Stimulated activated effector memory CD8-positive, alpha-beta T cell treated with anti-CD3 and anti-CD28 coated beads, Interleukin-12 subunit alpha, Interleukin-12 subunit beta, amount 100 ng/mL, for 72 hours (primary cell): Measurements from ENCODE around the gene CTAGE6.
A peak's percentile ranks its signal among the peaks of the same experiment; 100 is the strongest.
"Not testable (repeated sequence)": the region's sequence is repeated elsewhere in the genome, so short reads cannot be mapped to it uniquely, and the experiment has no call there.

Experiments used
- ATAC-seq: fragments of 150-1000 bp; cut with Tn5 transposase; 2 replicates; pipeline ENCODE4 v1.10.0; 2021
- DNase-seq, 2 donors: peaks; one replicate each; pipeline ENCODE4 v3.0.0; 2021 to 2022; ENCODE audit warnings: low spot score in 2 of 2
- H3K27ac Mint-ChIP-seq: one replicate; pipeline ENCODE4 v1.8.0; 2022; ENCODE audit warnings: mild to moderate bottlenecking, mixed read lengths
- H3K36me3 Mint-ChIP-seq: one replicate; pipeline ENCODE4 v1.8.0; 2022; ENCODE audit warnings: mild to moderate bottlenecking, mixed read lengths
- H3K4me1 Mint-ChIP-seq: one replicate; pipeline ENCODE4 v1.8.0; 2022; ENCODE audit warnings: mixed read lengths
- H3K4me3 Mint-ChIP-seq: one replicate; pipeline ENCODE4 v1.8.0; 2022; ENCODE audit warnings: mild to moderate bottlenecking, mixed read lengths
- H3K9me3 Mint-ChIP-seq: one replicate; pipeline ENCODE4 v1.8.0; 2022; ENCODE audit warnings: mixed read lengths

Gene CTAGE6, protein sequence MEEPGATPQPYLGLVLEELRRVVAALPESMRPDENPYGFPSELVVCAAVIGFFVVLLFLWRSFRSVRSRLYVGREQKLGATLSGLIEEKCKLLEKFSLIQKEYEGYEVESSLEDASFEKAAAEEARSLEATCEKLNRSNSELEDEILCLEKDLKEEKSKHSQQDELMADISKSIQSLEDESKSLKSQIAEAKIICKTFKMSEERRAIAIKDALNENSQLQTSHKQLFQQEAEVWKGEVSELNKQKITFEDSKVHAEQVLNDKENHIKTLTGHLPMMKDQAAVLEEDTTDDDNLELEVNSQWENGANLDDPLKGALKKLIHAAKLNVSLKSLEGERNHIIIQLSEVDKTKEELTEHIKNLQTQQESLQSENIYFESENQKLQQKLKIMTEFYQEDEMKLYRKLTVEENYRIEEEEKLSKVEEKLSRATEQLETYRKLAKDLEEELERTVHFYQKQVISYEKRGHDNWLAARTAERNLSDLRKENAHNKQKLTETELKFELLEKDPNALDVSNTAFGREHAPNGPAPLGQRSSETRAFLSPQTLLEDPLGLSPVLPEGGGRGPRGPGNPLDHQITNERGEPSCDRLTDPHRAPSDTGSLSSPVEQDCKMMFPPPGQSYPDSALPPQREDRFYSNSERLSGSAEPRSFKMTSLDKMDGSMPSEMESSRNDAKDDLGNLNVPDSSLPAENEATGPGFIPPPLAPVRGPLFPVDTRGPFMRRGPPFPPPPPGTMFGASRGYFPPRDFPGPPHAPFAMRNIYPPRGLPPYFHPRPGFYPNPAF

DNA sequence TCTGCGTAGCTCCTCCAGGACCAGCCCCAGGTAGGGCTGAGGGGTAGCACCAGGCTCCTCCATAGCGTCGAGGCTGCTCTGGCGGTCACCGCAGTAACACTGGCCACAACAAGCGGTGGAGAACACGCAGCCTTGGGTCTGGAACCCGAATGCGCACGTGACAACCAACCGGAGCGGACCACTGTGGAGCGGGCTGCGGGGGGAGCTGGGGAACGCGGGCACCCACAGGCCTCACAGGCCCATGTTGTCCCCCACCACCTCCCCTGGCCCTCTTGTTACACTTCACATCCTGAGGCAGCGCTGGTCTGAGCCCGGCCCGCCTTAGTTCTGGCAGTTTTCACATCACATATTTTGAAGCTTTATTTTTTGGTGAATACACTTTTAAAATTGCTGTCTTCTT, at the start of gene CTAGE6:
Gene CTAGE6 (minus strand): TSS at position 101 of the 400 bp plus-strand sequence. CDS start 38 bp downstream, at position 63.
- ATAC-seq, H3K27ac Mint-ChIP-seq, H3K4me1 Mint-ChIP-seq, H3K4me3 Mint-ChIP-seq, H3K36me3 Mint-ChIP-seq, DNase-seq, H3K9me3 Mint-ChIP-seq: not testable (repeated sequence)

DNA sequence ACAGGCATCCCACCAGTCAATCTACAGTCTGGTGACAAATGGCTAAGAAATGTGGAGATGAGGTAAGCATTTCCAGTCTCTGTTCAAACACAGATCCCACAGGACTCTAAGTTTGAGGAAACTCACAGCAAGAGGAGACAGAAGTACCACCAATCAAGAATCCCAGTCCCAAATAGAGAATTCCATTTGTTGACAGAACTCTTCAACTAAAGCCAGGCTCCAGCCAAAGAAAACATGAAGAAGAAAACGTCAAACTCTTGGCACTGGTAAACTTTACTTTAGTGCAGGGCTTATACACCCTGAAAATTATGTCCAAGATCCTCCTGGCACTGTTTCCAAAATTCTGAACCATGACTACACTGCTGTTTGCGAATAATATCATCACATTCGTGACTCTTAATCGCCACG, 49.2 kb upstream of the CTAGE6 start:
- not testable (repeated sequence) for H3K27ac Mint-ChIP-seq, ATAC-seq, H3K9me3 Mint-ChIP-seq, H3K36me3 Mint-ChIP-seq, DNase-seq, H3K4me1 Mint-ChIP-seq, H3K4me3 Mint-ChIP-seq

DNA sequence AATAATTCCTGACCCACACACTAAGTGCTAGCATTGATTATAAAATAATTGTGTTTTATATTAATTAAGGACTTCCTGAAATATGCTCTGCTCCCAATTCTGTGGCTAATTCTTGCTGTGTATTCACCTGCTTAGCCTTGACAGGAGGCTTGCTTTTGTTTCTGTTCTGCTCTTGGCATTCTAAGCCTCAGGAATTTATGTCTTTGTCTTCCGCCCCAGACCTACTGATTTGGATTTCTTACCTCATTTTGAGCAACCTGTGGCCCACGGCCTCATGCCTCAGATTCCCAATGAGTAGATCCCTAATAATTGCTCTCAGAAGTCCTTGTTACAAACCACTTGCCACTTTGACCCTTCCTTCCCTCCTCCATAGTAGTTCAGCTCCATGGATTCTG, 40.4 kb upstream of the CTAGE6 start:
- ATAC-seq, result not testable (repeated sequence)

DNA sequence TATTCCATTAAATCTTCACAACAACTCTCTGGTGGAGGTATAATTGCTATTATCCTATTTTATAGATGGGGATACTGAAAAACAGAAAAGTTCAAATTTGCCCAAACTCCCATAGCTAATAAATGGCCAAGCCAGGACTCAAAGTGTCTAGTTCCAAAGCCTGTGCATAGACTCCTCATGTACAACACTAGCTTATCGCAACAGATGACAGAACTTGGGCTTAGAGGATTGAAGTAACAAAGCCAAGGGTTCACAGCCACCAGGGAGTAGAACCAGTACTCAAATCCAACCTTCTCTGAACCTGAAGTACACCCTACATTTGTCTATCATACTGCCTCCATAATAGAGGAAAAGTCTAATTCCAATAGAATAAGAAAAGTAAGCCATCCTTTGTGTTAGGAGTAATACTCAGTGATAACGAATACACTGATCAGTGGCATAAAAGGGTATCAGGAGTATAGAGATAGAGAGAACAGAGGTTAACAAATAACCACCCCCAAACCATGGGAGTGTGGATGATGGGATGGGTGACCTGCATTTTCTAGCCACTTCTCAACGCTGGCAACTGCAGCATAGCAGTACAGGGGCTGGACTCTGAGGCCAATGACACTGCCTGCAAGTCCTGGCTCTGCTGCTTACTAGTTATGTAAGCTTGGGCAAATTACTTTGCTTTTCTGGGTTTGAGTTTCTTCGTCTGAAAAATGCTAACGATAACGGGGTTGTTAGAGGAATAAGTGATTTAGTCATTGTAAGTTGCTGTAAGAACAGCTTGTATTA, 39.8 kb upstream of the CTAGE6 start:
- not testable (repeated sequence) for H3K4me1 Mint-ChIP-seq, H3K27ac Mint-ChIP-seq, H3K4me3 Mint-ChIP-seq, DNase-seq, H3K9me3 Mint-ChIP-seq, H3K36me3 Mint-ChIP-seq
- ATAC-seq, result peak; percentile 24

More for the DNA sequence above, 40.4 kb upstream of the CTAGE6 start:
- not testable (repeated sequence) for H3K4me1 Mint-ChIP-seq, H3K4me3 Mint-ChIP-seq, DNase-seq, H3K27ac Mint-ChIP-seq, H3K36me3 Mint-ChIP-seq, H3K9me3 Mint-ChIP-seq

DNA sequence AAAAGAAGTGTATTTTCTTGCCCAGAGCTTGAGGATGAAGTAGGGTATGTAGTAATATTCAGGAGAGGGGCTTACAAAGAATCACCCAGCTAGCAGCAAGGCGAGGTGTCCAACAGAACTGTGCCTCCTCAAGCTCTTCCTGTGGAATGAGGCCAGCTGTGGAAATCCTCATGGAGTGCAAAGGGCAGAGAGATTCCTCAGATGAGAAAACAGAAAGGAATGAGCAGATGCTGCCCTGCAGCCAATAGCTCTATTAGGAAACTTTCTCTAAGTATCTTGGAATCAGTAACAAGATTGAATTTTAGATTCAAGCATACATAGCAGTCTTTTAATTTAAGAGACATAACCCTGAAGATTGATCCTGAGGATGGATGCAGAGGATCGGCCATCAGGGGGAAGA, 38.2 kb upstream of the CTAGE6 start:
- not testable (repeated sequence) for DNase-seq, H3K27ac Mint-ChIP-seq, H3K4me1 Mint-ChIP-seq, H3K9me3 Mint-ChIP-seq, H3K4me3 Mint-ChIP-seq, ATAC-seq, H3K36me3 Mint-ChIP-seq

DNA sequence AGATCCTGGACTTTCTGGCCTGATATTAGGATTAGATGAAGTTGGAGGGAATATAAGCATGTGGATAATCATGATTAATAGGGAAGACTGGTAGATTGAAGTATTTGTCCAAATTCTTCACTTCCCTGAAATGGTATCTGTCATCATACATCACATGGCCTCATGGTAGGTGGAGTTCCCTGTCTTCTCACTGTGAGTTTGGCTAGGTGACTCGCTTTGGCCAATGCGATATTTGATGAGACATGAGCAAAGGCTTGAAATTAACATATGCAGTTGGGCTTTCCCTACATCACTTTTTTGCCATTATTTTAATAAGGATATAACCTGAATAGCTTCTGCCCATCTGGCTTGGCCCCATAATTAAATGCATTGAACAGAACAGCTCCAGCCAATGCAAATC, 35.1 kb upstream of the CTAGE6 start:
- not testable (repeated sequence) for H3K27ac Mint-ChIP-seq, H3K4me1 Mint-ChIP-seq, DNase-seq, H3K4me3 Mint-ChIP-seq, H3K9me3 Mint-ChIP-seq, H3K36me3 Mint-ChIP-seq
- peak; percentile 91 for ATAC-seq

DNA sequence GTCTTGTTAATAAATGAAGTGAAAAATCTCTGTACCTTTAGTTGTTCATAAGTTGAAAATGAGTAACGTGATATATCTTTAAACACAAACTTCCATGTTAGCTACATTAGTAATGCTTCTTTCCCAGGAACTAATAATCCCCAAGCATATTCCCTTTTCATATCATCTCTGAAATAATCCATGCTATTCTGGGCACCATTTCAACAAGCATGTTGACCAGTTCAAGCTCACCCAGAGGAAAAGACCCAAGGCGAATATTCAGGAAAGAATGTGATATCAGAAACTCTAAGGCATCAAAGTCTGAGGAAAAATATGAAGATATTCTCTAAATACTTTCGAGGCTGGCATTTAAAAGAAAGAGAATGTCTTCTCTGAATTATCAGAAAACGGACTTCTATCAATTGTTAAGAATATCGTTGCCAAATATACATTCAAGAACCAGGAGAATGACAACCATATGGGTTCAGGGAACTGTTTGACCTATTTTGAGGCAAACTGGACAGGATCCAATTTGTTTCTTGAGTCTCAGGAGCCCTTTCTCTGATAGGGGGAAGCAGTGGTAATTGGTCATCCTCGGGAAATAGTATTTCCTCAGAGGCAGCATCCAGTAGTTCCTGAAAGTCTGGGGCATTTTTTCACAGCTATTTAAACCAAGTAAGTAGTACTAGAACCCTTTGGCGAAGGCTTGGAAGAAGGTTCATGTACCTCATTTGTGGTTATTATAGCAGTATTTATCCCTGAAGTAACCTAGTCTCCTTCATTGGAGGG, 28.1 kb upstream of the CTAGE6 start:
- H3K4me1 Mint-ChIP-seq, H3K4me3 Mint-ChIP-seq, ATAC-seq, H3K27ac Mint-ChIP-seq, H3K9me3 Mint-ChIP-seq, DNase-seq, H3K36me3 Mint-ChIP-seq: not testable (repeated sequence)

DNA sequence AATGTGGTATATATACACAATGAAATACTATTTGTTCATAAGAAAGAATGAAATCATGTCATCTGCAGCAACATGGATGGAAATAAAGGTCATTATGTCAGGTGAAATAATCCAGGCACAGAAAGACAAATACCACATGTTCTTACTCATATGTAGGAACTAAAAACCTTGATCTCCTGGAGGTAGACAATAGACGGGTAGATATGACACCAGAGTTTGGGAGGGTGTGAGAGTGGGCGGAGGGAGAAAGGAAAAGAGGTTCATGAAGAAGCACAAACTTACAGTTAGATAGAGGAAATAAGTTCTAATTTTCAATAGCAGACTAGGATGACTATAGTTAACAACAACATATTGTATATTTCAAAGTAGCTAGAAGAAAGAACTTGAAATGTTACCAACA, 22.1 kb upstream of the CTAGE6 start:
- H3K4me1 Mint-ChIP-seq, H3K9me3 Mint-ChIP-seq, DNase-seq, ATAC-seq, H3K27ac Mint-ChIP-seq, H3K36me3 Mint-ChIP-seq, H3K4me3 Mint-ChIP-seq: not testable (repeated sequence)

DNA sequence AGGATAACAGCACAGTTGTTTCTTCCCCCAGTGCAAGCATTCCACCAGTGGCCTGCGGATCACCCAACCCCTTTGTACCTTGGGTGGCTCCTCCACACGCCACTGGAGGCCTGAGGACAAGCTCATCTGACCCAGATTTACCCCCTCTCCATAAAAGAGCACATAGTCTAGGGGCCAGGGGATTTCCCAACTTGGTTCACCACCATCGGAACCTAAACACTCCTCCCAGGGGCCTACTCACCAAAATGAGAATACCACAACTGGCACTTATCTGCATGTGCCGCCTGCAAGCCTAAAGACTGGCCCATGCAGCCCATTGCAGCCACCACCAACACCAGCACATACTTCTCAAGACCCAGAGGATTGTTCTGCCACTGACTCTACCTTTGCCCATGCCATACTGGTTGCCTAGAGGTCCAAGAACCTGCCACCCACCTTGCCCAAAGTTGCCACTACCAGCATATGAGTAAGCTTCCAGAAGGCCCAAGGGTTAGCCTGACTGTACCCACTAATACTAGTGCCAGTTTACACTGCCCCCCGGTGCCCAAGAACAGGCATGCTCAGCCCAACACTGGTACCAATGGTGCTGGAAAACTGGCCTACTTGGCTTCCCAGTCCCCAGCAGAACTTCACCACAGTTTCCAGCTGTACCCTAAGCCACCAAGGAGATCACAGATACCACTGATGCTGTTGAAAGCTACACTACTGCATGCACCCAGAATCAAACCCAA, 15.4 kb upstream of the CTAGE6 start:
- H3K4me1 Mint-ChIP-seq, H3K36me3 Mint-ChIP-seq, H3K9me3 Mint-ChIP-seq, H3K27ac Mint-ChIP-seq, H3K4me3 Mint-ChIP-seq, DNase-seq: not testable (repeated sequence)
- ATAC-seq, result peak; percentile 63

DNA sequence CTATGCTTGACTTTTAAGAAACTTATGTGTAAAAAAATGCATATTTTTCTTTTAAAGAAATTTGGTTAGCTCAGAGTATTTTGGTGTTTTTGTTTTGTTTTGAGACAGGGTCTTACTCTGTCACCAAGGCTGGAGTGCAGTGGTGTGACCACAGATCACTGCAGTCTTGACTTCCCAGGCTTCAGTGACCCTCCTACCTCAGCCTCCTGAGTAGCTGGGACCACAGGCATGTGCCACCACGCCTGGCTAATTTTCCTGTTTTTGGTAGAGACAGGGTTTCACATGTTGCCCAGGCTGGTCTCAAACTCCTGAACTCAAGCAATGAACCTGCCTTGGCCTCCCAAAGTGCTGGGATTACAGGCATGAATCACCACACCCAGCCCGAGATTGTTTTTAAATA, 10.0 kb upstream of the CTAGE6 start:
- H3K27ac Mint-ChIP-seq, DNase-seq, ATAC-seq, H3K4me1 Mint-ChIP-seq, H3K9me3 Mint-ChIP-seq, H3K4me3 Mint-ChIP-seq, H3K36me3 Mint-ChIP-seq: not testable (repeated sequence)

DNA sequence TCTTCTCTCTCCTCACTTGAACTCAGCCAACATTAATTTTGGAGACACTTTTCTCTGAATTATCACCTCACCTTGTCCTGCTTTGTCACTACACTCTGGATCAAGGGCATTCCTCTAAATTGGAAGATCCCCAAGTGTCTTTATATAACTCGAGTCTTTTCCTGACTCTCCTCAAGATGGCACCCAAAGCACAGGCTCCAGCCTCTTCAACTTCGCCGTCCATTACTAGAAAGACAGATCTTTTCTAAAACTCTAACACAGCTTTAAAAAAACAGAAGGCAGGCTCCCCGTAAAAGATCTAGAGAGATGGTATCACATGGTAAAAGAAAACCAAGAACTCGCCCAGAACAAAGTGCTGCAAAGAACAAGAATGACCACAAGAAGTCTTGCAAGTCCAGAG, 8.2 kb upstream of the CTAGE6 start:
- H3K9me3 Mint-ChIP-seq, ATAC-seq, DNase-seq, H3K36me3 Mint-ChIP-seq, H3K4me1 Mint-ChIP-seq, H3K4me3 Mint-ChIP-seq, H3K27ac Mint-ChIP-seq: not testable (repeated sequence)

DNA sequence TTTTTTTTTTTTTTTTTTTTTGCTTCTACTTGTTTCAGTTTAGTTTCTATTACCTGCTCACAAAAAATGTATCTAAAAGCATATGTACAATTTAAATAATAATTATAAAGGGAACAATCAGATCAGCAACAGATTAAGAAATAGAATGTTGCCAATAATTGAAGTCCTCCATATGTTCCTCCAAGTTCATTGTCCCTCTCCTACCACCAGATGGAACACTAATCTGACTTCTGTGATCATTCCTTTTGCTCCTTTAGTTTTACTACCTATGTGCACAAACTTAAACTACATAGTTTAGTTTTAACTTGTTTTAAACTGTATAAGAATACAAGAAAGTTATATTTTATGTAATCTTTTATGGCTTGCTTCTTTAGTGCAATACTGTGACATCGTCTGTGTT, 5.6 kb upstream of the CTAGE6 start:
- not testable (repeated sequence) for H3K36me3 Mint-ChIP-seq, H3K9me3 Mint-ChIP-seq, H3K4me1 Mint-ChIP-seq, DNase-seq, H3K27ac Mint-ChIP-seq, H3K4me3 Mint-ChIP-seq, ATAC-seq

DNA sequence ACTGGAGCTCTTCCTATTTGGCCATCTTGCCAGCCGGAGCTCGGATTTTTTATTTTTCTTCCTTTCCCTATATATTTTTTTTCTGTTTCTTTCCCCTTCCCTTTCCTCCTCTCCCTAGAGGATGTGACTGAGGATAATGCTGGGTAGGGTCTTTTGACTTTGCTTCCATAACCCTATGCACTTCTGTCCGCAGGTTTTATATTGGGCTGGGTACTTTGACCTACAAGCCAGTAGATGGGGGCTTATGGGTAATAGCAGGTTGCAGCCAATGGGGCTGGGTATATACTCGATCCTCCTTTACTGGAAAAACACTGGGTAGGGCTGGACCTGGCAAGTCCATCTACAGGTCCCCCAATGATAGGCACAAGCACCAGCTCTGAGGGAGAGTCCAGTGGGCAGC, 12.2 kb downstream of the CTAGE6 start:
- H3K9me3 Mint-ChIP-seq, H3K36me3 Mint-ChIP-seq, DNase-seq, H3K27ac Mint-ChIP-seq, H3K4me3 Mint-ChIP-seq: not testable (repeated sequence)
- peak; percentile 45 for ATAC-seq
- H3K4me1 Mint-ChIP-seq, result peaks cover 11% of the 10 kb centered on the region

DNA sequence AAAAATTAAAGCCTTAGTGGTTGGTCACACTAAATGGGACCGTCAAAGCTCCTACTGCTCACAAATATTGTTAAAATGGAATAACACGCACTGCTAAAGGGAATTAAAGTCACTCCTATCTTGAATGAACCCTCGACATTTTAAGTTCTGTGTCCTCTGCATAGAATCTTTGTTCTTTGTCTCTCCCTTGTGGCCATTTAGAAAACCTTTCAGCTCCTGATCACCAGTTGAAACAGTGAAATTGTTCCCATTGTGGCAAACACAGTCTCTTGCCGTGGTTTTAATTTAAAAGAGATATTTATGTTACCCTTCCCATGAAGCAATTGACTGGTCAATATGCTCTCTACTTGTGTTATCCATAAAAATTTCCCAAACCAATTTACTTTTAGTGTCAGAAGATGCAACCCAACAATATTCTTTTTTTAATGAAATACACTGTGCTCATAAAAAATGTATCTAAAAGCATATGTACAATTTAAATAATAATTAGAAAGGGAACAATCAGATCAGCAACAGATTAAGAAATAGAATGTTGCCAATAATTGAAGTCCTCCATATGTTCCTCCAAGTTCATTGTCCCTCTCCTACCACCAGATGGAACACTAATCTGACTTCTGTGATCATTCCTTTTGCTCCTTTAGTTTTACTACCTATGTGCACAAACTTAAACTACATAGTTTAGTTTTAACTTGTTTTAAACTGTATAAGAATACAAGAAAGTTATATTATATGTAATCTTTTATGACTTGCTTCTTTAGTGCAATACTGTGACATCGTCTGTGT, 20.3 kb downstream of the CTAGE6 start:
- ATAC-seq, result peak; percentile 41
- peaks cover 17% of the 10 kb centered on the region for H3K4me1 Mint-ChIP-seq
- not testable (repeated sequence) for H3K4me3 Mint-ChIP-seq, DNase-seq, H3K9me3 Mint-ChIP-seq
- H3K36me3 Mint-ChIP-seq, result peaks cover 28% of the 10 kb centered on the region
- peak overlapping the region; percentile 62 for H3K27ac Mint-ChIP-seq
